PC-3 (cell line): ENCODE data around the gene ETV6. TPM values are rescaled to one million over a fixed set of nuclear protein-coding genes. Genes with fewer than 3 reads are reported as not detected.

Experiments
- ATAC-seq: fragments of 200-7000 bp; cut with Tn5 transposase; 2 replicates; pipeline ENCODE4 v1.9.1; 2020; ENCODE audit warnings: mild to moderate bottlenecking, moderate library complexity
- BruUV-seq: library from RNA; stranded (reverse); fragments of 400-500 nt; replicated peaks from 2 replicates; lab custom pipeline; 2021; lab: Mats Ljungman, UMichigan
- CTCF ChIA-PET: fragments of 300-600 bp; sonication (Branson Sonifier 250); formaldehyde crosslinking; loops from one replicate; lab custom pipeline; 2022; ENCODE audit warnings: antibody characterized with exemption; lab: Charles Lee
- POLR2A ChIA-PET: fragments of 300-600 bp; sonication (Branson Sonifier 250); formaldehyde crosslinking; loops from one replicate; lab custom pipeline; 2022; ENCODE audit warnings: antibody characterized with exemption; ENCODE audit not compliant: unreplicated experiment; lab: Charles Lee
- DNase-seq: peaks from one replicate; pipeline ENCODE4 v3.0.0-alpha.2; 2015
- H2AFZ ChIP-seq: fragments of 300-600 bp; sonication (generic); 2 replicates; pipeline ENCODE4 v1.6.0; 2016; ENCODE audit warnings: antibody characterized with exemption, low read length
- H3F3A ChIP-seq: fragments of 300-600 bp; sonication (generic); one replicate; pipeline ENCODE4 v1.6.0; 2017; ENCODE audit warnings: antibody characterized with exemption, low read length, control low read depth, mild to moderate bottlenecking; ENCODE audit not compliant: unreplicated experiment
- H3K27ac ChIP-seq: fragments of 300-600 bp; sonication (generic); 2 replicates; pipeline ENCODE4 v1.5.1; 2016; ENCODE audit warnings: mild to moderate bottlenecking, low read length
- H3K27me3 ChIP-seq: fragments of 300-600 bp; sonication (generic); 2 replicates; pipeline ENCODE4 v1.6.1; 2016; ENCODE audit warnings: low read length, mixed read lengths
- H3K36me3 ChIP-seq: fragments of 300-600 bp; sonication (generic); 2 replicates; pipeline ENCODE4 v1.6.1; 2016; ENCODE audit warnings: low read depth, mixed run types, low read length, mixed read lengths
- H3K4me1 ChIP-seq: fragments of 300-600 bp; sonication (generic); 2 replicates; pipeline ENCODE4 v1.5.1; 2016; ENCODE audit warnings: low read length; ENCODE audit not compliant: insufficient read depth
- H3K4me2 ChIP-seq: fragments of 300-600 bp; sonication (generic); 2 replicates; pipeline ENCODE4 v1.6.0; 2016; ENCODE audit warnings: low read length
- H3K4me3 ChIP-seq: fragments of 300-600 bp; sonication (generic); 2 replicates; pipeline ENCODE4 v1.5.1; 2016; ENCODE audit warnings: mild to moderate bottlenecking, low read length, mixed read lengths
- H3K79me2 ChIP-seq: fragments of 300-600 bp; sonication (generic); 2 replicates; pipeline ENCODE4 v1.6.1; 2017; ENCODE audit warnings: low read length, mixed read lengths
- H3K9ac ChIP-seq: fragments of 300-600 bp; sonication (generic); 2 replicates; pipeline ENCODE4 v1.6.0; 2016; ENCODE audit warnings: mild to moderate bottlenecking, low read length
- H3K9me2 ChIP-seq: fragments of 300-600 bp; sonication (generic); replicated peaks from 2 replicates; pipeline ENCODE4 v1.6.1; 2016; ENCODE audit warnings: mixed run types, low read length, mixed read lengths
- H3K9me3 ChIP-seq: fragments of 300-600 bp; sonication (generic); 2 replicates; pipeline ENCODE4 v1.6.1; 2016; ENCODE audit warnings: low read length, mixed read lengths
- H4K20me1 ChIP-seq: fragments of 300-600 bp; sonication (generic); 2 replicates; pipeline ENCODE4 v1.6.1; 2016; ENCODE audit warnings: low read length, mixed read lengths
- EZH2 ChIP-seq: fragments of 300-600 bp; sonication (generic); IDR thresholded peaks from one replicate; pipeline ENCODE4 v1.6.1; 2017; ENCODE audit warnings: antibody characterized with exemption, mild to moderate bottlenecking, low read length; ENCODE audit not compliant: unreplicated experiment
- EZH2phosphoT487 ChIP-seq: fragments of 300-600 bp; sonication (generic); IDR thresholded peaks from 2 replicates; pipeline ENCODE4 v1.6.1; 2018; ENCODE audit warnings: mild to moderate bottlenecking, antibody characterized with exemption, low read length, borderline replicate concordance
- intact Hi-C: fragments of 100-400 bp; cut with micrococcal nuclease; formaldehyde crosslinking; loops from 2 replicates; pipeline ENCODE4 v1.9.0; 2023
- total RNA-seq: library from RNA; depleted of rRNA; stranded (reverse); fragments of >200 nt; gene quantifications from 2 replicates; pipeline ENCODE4 v1.2.3, GENCODE V29; 2014
- TF ChIP-seq, protein P1 (sequence below): fragments of 300-600 bp; sonication (generic); conservative IDR thresholded peaks from 2 replicates; pipeline ENCODE4 v1.5.1; 2017; ENCODE audit warnings: antibody characterized with exemption, low read depth, mild to moderate bottlenecking, low read length

The ETV6 gene
- total RNA-seq, 1 experiment from 2014 or later: 5.0 TPM

DNA sequence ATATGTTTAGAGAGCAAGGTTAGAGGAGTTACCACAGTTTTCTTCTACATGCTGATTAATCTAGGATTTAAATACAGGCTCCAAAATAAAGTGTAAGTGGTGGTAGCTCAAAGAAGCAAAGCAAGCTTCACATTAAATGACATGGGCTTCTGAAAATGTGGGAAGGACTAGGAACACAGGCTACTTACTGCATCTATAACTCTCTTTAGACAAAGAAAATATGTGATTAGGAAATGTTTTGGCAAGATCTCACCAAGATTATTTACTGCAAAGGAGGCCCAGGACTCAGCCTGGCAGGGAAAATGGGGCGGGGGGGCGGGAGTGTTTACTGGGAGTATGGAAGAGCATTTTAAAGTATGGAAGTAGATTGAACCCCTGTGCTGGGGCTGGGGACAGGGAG, 39.4 kb downstream of the ETV6 start:
- H3K36me3 ChIP-seq: no peaks in the 10 kb centered on the region
- peaks cover 6% of the 10 kb centered on the region; the same call in 1 of the 2 replicates for H3K4me1 ChIP-seq
- DNase-seq (no peak), ATAC-seq (no peak)
- no TSS peak for BruUV-seq
- H2AFZ ChIP-seq: no peak overlapping the region
- no peaks in the 10 kb centered on the region for H3K9me3 ChIP-seq
- no peak for TF ChIP-seq EZH2phosphoT487
- TF ChIP-seq EZH2: no peak
- no peaks in the 10 kb centered on the region for H4K20me1 ChIP-seq
- CTCF ChIA-PET: no interaction called here
- no peaks in the 10 kb centered on the region for H3K79me2 ChIP-seq
- intact Hi-C loops: no loop called here
- no peaks in the 10 kb centered on the region for H3K9me2 ChIP-seq
- H3K9ac ChIP-seq: no peak overlapping the region
- POLR2A ChIA-PET: no interaction called here
- no peaks in the 10 kb centered on the region for H3F3A ChIP-seq
- H3K4me3 ChIP-seq: no peak overlapping the region
- no peak overlapping the region for H3K27ac ChIP-seq
- H3K27me3 ChIP-seq: no peaks in the 10 kb centered on the region
- no peak overlapping the region for H3K4me2 ChIP-seq

DNA sequence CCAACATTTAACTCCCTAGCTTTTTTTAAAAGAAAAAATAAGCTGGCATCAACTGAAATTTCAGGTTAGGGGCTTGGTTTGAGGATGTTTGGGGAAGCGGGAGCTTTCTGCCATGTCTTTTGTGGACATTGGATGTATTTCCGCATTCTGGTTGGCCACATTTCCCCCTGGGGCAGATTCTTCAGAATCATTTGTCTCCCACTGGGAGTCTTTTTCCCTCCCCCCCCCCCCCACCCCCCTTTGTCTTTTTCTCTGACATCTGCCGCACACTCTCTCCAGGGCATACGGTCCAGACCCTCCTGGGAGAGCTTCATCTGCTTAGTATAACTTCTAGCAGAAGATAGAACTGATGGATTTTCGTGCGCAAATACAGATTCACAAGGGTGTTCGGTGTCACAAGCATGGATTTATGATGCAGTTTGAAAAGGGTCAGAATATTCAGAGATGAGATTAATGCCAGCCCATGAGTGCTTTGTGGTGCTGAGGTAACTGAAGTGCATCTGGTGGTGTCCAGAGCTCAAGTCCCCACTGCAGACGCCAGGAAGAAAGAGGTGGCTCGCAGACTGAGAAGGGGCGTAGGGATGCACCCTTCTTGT, 40.2 kb downstream of the ETV6 start:
- Histone ChIP-seq H3K27ac (no peak overlapping the region), H3K4me1 (no peaks in the 10 kb centered on the region; the same call in 1 of the 2 replicates), H3K27me3 (no peaks in the 10 kb centered on the region), H3K36me3 (no peaks in the 10 kb centered on the region), H3K9me2 (no peaks in the 10 kb centered on the region), H3K4me2 (no peak overlapping the region), H3K9me3 (no peaks in the 10 kb centered on the region), H2AFZ (no peak overlapping the region), H3K9ac (no peak overlapping the region), H4K20me1 (no peaks in the 10 kb centered on the region), H3F3A (no peaks in the 10 kb centered on the region), H3K79me2 (no peaks in the 10 kb centered on the region), H3K4me3 (no peak overlapping the region)
- CTCF ChIA-PET: no interaction called here
- DNase-seq: no peak
- no TSS peak for BruUV-seq
- no peak for ATAC-seq
- intact Hi-C loops: no loop called here
- POLR2A ChIA-PET: interaction anchor here (0.6 kb wide), 1 partner anchor 58 kb away, joined by 4 read pairs; no protein-coding TSS in a partner anchor
- TF ChIP-seq EZH2 (no peak), EZH2phosphoT487 (no peak)
- TF ChIP-seq, protein P1, sequence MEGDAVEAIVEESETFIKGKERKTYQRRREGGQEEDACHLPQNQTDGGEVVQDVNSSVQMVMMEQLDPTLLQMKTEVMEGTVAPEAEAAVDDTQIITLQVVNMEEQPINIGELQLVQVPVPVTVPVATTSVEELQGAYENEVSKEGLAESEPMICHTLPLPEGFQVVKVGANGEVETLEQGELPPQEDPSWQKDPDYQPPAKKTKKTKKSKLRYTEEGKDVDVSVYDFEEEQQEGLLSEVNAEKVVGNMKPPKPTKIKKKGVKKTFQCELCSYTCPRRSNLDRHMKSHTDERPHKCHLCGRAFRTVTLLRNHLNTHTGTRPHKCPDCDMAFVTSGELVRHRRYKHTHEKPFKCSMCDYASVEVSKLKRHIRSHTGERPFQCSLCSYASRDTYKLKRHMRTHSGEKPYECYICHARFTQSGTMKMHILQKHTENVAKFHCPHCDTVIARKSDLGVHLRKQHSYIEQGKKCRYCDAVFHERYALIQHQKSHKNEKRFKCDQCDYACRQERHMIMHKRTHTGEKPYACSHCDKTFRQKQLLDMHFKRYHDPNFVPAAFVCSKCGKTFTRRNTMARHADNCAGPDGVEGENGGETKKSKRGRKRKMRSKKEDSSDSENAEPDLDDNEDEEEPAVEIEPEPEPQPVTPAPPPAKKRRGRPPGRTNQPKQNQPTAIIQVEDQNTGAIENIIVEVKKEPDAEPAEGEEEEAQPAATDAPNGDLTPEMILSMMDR: no peak

- ChIA-PET CTCF (interaction anchor here (0.6 kb wide), 1 partner anchor 639 kb away, joined by 3 read pairs; no protein-coding TSS in a partner anchor), POLR2A (no interaction called here)
- H4K20me1 ChIP-seq: no peaks in the 10 kb centered on the region
- no peaks in the 10 kb centered on the region for H3K9me3 ChIP-seq
- no peak overlapping the region for H3K27ac ChIP-seq
- DNase-seq: no peak
- no peaks in the 10 kb centered on the region for H3K36me3 ChIP-seq
- H2AFZ ChIP-seq: no peak overlapping the region
- H3K4me1 ChIP-seq: no peaks in the 10 kb centered on the region
- intact Hi-C loops: no loop called here
- no peak for ATAC-seq
- H3F3A ChIP-seq: no peaks in the 10 kb centered on the region
- no peaks in the 10 kb centered on the region for H3K9me2 ChIP-seq
- H3K4me2 ChIP-seq: no peak overlapping the region
- H3K4me3 ChIP-seq: no peak overlapping the region
- no peak overlapping the region for H3K9ac ChIP-seq
- no peaks in the 10 kb centered on the region for H3K27me3 ChIP-seq
- H3K79me2 ChIP-seq: no peaks in the 10 kb centered on the region
- no peak for TF ChIP-seq EZH2
- TF ChIP-seq, protein P1: no peak
- TF ChIP-seq EZH2phosphoT487: no peak
- no TSS peak for BruUV-seq
Measured at GRCh38 chr12:11693067-11693466, 43.6 kb downstream of the ETV6 start.
